ENCODE measurements around the gene TP53I13.
A peak's percentile ranks its signal among the peaks of the same experiment; 100 is the strongest.

TP53I13 gene

GRCh38 chr17:29594519-29595090 is 26.1 kb downstream of the TP53I13 start:
- no peak for DNase-seq

DNA sequence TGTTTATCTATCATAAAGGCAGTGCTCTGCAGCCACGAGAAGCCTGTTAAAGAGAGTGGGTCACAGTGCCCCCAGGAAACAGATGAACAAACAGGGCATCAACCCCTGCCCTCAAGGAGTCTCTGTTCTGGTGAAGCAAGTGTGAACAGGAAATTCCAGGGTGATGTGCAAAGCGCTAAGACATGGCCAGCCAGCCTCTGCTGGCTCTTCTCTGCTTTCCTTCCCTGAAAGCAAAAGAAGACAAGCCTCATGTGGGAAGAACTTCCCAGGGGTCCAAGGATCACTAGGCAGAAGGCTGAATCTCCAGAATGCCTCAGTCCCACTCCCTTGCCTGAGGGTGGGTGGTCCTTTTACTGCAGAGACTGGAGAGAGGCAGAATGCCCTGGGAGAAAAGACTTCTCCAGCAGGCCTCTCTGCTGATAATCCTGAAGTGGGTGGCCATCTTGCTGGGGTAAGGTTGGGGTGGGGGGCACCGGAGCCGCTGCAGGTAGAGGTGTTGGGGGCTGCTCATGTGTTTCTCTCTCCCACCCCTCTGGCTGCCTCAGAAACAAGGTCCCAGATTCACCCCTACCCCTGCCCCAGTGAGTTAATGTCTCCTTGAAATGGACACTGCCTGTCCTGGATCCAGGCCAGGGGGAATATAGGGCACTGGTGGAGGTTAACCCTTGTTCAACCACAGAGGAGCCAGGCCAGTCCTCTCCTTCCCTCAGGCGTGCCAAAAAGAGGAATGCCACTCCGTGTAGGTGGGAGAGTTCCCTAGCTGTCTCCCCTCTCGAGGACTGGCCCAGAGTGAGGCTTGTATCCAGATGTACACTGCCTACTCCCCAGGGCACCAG is 26.8 kb downstream of the TP53I13 start:
- DNase-seq: no peak

DNA sequence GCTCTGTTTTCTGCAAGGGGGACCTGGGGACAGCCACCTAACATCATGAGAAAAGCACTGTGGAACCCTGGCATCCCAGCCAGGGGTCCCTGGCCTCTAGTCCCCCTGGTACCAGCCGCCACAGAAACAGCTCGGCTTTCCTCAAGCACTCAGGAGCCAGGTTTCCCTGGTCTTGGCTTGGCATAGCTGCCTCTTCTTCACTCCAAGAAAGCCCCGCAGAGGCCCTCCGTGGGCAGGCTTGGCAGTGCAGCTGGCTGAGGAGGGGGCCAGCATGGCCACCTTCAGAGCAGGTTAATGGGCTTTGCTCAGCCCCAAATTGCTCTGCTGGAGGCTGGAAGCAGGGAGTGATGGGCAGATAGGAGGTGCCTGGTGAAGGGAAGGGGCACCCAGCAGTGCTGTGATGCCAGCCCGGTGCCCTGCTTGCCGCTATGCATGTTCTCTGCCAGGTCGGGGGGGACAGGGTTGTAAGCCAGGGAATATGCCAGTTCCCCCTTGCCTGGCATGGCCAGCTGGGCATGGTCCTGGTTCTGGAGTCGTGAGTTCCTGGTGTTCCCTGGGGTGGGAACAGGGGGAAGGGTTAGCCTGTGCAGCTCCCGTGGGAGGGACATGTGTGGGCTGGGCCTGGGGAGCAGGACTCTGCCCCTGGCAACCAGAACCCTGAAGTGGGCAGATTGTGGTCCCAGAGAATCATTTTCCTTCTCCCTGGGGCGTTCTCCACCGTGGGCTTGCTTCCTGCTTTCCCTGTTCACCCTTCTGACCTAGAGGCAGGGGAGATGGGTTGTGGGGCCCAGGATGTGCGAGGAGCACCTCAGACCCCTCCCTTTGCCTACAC is 27.7 kb downstream of the TP53I13 start:
- no peak for DNase-seq

- no peak for DNase-seq
Measured at GRCh38 chr17:29596811-29597210, 28.3 kb downstream of the TP53I13 start.

- DNase-seq: no peak
Measured at GRCh38 chr17:29597361-29598172, 29.1 kb downstream of the TP53I13 start.

- no peak for DNase-seq
Measured at GRCh38 chr17:29603109-29603674, 34.7 kb downstream of the TP53I13 start.

DNA sequence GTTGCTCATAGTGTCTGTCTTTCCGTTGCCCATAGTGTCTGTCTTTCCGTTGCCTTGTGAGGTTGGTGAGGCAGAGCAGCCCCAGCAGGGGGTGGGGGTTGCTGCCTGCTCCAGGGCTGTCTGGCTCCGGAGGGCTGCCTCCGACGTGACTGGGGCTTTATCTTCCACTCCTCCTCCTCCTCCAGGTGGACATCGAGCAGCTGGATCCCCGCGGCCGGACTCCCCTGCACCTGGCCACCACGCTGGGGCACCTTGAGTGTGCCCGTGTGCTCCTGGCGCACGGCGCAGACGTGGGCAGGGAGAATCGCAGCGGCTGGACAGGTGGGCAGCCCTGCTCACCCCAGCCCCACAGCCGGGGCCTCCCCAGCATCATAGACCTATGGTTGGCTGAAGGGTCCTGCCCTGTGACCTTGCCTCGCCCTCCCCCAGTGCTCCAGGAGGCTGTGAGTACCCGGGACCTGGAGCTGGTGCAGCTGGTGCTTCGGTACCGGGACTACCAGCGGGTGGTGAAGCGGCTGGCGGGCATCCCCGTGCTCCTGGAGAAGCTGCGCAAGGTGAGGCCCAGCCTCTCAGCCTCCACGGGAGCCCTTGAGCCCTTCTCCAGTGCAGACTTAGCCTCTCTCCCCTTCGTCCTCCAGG is 39.2 kb downstream of the TP53I13 start:
- DNase-seq: no peak

DNA sequence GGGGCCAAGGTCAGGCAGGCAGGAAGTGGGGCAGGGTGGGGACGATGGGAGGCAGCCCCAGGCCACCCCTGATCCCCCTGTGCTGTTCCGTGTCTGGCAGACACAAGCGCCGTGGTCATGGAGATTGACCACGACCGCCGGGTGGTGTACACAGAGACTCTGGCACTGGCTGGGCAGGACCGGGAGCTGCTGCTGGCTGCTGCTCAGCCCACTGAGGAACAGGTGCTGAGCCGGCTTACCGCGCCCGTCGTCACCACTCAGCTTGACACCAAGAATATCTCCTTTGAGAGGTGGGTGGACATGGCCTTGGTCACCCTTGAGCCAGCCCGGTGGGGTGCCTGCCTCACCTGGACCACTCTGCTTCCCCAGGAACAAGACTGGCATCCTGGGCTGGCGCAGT is 40.5 kb downstream of the TP53I13 start:
- no peak for DNase-seq

GRCh38 chr17:29610395-29610794 is 41.9 kb downstream of the TP53I13 start:
- DNase-seq: no peak

- DNase-seq: no peak
Measured at GRCh38 chr17:29611351-29612093, 43.0 kb downstream of the TP53I13 start.

DNA sequence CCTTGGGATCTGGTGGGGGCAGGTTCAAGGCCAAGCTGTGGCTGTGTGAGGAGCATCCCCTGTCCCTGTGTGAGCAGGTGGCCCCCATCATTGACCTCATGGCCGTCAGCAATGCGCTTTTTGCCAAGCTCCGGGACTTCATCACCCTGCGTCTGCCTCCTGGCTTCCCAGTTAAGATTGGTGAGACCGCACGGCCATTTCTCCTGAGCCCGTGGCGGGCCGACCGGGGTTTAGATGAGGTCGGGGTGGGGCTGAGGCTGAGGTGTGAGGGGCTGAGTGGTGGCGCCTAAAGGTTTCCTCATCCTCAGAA is 43.5 kb downstream of the TP53I13 start:
- DNase-seq: no peak

DNA sequence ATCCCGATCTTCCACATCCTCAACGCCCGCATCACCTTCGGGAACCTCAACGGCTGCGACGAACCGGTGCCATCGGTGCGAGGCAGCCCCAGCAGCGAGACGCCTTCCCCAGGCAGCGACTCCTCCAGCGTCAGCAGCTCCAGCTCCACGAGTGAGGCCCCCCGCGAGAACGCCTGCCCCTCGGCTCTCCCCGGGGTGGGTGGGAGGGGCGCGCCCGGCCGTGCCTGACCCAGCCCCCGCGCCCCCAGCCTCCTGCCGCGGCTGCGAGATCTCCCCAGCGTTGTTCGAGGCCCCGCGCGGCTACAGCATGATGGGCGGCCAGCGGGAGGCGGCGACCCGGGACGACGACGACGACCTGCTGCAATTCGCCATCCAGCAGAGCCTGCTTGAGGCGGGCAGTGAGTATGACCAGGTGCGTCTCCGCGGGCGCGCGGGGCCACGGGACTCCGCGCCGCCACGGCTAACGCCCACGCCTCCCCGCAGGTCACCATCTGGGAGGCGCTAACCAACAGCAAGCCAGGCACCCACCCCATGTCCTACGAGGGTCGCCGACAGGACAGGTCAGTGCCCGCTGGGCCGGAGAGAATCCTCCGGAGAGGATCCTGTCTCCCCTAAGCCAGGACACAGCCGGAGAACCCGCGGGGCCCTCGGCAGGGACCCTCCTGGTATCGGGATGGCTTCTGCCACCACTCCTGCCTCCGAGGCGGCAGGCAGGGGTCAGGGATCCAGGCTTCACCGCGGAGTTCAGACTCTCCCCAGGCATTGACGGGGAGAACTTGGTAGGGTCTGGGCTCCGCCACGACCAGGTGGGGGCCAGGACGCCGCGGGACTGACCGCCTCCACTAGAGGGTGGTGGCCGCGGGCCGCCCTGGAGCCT is 44.1 kb downstream of the TP53I13 start:
- DNase-seq: no peak

DNA sequence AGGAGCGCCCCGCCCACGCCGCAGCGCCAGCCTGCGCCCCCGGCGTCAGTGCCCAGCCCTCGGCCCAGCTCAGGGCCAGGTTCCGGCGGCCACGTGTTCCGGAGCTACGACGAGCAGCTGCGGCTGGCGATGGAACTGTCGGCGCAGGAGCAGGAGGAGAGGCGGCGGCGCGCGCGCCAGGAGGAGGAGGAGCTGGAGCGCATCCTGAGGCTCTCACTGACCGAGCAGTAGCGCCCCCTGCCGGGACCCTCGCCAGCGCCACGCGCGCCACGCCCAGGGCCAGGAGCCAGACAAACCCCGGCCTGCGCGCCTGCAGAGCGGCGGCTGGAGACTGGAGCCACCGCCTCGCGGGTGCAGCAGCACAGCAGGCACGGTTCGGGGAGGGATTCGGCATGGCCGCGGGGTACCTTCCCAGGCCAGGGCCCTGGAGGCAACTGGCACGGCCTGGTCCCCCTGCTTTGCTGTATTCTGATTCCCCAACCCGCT is 44.9 kb downstream of the TP53I13 start:
- peak; percentile 79 for DNase-seq

DNA sequence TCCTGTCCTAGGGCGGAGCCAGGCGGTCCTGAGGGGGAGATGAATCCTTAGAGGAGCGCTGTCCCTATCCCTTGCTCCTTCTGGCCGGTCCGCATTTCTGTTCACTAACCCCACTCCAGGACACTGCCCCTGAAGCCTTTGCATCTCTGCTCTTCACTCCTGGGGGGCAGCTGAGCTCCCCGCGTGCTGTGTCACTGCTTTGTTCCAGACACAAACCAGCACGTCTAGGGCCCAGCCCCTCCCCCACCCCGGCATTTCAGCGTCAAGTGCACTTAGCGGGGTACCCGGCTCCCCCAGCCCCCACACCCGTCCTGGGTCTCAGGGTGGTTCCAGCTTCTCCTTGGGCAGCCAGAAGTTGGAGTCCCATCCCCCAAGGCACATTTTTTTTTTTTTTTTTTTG is 45.4 kb downstream of the TP53I13 start:
- DNase-seq: no peak

- DNase-seq: no peak
Measured at GRCh38 chr17:29614349-29615047, 46.0 kb downstream of the TP53I13 start.

GRCh38 chr17:29615048-29615385 is 46.5 kb downstream of the TP53I13 start:
- no peak for DNase-seq

- DNase-seq: peak; percentile 41
Measured at GRCh38 chr17:29615492-29616299, 47.2 kb downstream of the TP53I13 start.

DNA sequence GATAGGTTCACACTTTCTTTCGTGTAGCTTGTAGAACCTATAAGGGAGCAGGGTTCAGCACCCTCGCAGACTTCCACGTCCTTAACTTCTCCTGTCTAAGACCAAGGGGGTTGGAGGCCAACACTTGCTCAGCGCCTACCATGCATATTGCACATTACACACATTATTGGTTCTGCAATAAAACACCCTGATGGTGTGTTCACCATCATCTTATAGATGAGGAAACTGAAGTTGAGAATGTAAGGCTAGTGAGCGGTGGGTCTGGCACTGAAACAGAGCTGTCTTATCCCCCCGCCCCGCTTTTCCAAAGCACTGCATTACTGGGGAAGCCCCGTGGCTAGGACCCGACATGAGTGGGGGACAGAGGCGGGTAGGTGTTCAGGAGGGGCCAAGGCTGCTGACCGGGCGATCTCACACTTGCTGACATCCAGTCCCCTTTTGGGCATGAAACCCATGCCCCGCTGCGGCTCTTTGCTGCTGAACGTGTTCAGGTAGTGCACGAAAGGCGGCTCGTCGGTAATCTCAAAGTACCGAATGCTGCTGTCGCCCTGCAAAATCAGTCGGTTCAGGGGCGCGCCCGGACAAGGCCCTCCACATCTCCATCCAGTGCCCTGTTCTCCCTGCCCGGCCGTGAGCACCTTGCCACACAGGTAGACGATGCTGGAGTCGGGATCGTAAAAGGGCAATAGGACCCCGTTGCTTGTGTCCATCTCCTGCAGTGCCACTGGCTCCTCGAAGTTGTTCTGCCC is 48.0 kb downstream of the TP53I13 start:
- no peak for DNase-seq

All from kidney glomerular epithelial cell (primary cell).